ENCODE measurements around the gene NTNG1.

- TF ChIP-seq CTCF (IDR thresholded peaks at IDR 0.05) (no peak), POLR2A (IDR thresholded peaks at IDR 0.05) (no peak)
These were observed 310.9 kb downstream of the NTNG1 start for GRCh38 chr1:107451715-107452114.
